Stimulated activated CD8-positive, alpha-beta memory T cell treated with anti-CD3 and anti-CD28 coated beads, Interleukin-12 subunit alpha, Interleukin-12 subunit beta, amount 100 ng/mL, for 24 hours (primary cell): Measurements from ENCODE around the gene GTPBP1.
A peak's percentile ranks its signal among the peaks of the same experiment; 100 is the strongest.

Experiments used
- DNase-seq: peaks from one replicate; pipeline ENCODE4 v3.0.0-alpha.2; 2020; ENCODE audit errors: extremely low read depth

The GTPBP1 gene

DNA sequence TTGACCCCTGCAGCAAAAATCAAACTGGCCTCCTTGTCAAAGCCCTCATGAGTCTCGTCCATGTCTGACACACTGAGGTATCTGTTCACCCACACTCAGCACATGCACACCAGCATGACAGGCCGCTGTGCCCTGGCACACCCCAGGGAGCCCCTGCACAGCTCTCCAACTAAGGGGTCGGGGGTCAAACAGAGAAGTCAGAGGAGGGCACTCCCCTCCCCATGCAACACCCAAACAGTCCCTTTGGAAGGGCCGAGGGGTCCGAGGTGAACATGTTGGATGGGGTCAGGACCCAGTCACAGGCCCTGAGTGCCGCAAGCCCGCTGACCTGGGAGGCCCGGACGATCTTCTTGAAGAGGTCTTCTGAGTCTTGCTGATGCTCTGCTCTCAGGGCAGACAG lies 35.4 kb downstream of the GTPBP1 start:
- DNase-seq: no peak

DNA sequence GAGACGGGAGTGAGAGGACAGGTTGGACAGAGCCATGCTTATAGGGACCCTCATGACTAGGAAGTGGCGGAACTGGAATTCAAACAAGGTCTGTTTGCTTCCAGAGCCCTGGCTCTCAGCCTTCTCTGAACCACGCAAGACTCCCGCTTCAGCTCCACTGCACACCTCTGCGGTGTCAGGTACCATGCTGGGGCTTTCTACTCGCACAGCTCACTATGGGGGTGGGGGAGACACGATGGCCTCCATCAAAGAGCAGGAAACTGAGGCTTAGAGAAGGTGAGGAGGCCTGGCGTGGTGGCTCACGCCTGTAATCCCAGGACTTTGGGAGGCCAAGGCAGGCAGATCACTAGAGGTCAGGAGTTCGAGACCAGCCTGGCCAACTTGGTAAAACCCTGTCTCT lies 35.8 kb downstream of the GTPBP1 start:
- DNase-seq: no peak

DNA sequence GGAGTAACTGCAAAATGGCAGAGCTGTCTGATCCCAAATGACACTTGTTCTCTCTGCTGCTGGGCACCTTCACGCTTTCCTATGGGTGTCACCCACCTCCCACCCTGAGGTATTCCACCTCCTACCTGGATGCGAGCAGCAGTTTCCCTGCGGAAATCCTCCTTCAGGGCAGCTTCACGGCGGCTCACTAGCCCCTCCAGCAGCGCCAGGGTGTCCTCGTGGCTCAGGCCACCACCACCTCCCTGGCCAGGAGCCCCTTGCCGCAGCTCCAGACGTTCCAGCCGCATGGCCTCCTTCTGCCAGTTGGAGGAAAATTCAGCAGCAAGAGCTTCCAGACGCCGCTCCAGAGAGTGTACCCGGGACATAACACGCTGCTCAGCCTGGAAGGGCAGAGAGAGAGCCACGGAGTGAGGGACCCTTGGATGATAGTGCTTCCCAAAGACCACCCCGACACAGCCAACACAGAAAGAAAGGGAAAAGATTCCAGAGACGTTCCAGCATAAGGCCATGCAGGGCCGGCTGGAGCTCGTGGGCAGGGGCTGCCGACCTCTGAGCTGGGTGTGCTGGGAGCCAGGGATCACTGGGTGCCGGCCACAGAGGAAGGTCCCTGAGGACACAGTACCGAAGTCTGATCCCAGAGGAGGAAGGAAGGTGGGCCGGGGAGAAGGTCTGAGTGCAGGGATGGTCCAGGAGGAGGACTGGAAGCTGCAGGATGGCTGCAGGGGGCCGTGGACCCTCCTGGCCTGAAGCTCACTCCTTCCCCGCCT lies 36.6 kb downstream of the GTPBP1 start:
- no peak for DNase-seq

DNA sequence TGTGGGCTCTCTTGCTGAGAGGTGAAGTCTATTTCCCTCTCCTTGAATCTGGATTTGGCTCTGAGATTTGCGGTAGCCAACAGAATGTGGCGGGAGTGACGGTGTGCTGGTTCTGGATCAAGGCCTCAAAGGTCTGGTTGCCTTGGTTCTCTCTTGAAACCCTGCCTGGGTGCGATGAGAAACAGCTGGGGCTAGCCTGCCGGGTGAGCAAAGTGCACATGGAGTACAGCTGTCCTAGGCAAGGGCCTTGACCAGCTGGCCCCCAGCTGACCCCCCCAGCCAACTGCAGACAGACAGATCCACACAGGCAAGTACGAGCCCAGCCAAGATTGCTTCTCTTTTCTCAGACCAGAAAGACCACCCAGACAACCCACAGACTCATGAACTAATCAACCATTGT lies 39.2 kb downstream of the GTPBP1 start:
- no peak for DNase-seq

DNA sequence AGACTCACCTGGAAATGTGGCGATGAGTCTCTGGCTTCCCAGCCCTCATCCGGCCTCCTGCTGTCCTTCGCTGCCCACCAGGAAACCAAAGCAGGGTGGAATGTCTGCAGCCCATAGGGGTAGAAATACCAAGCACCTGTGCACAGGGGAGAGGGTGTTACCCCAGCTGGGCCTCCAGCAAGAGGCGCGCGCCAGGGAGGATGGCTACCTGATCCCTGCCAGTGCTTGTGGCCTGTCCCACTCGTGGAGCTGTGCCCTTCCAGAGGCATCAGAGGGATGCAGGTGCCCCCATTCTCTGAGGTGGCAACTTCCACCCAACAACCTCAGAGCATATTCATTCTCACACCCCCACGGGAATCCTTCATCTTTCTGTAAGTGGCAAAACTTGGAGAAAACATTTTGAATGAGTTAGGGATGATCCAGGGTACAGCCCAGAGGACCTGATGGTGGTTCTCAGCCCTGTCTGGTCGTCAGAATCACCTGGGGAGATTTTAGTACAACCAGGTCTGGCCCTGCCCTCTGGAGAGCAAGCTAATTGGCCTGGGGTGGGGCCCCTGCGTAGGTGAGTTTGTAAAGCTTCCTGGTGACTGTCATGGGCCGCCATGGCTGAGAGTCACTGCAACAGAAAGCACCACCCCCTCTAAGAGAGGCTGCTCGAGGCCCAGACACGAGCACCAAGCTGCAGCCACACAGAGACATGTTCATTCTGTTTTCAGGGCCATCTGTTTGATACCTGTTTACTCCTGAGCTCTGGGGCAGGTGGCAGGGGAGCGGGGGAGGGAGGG lies 40.1 kb downstream of the GTPBP1 start:
- no peak for DNase-seq

DNA sequence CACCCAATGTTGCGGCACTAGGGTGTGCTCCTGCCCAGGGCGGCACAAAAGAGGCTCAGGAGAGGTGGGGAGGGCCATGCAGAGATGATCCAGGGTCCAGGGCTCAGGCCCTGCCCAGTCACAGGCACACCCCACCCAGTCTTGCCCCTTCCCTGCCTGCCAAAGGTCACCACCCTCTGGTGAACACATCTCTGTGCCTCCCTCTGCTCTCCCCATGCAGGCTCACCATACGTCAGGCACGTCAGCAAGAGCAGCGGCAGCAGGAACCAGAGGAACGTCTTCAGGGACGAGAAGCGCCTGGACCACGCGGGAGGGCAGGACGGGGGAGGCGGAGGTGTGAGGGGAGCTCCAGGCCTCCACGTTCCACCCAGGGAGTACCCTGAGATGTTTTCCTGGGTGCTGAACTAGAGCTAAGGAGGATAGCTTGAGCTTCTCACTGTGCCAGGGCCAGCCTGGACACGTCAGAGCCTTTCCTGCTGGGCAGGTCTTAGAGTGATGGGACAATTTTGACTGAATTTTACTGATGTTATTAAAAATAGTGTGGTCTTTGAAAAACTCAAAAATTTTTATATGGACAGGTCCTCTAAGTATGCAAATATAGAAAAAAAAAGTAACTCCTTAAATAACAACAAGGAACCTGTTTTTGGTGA lies 42.9 kb downstream of the GTPBP1 start:
- no peak for DNase-seq

DNA sequence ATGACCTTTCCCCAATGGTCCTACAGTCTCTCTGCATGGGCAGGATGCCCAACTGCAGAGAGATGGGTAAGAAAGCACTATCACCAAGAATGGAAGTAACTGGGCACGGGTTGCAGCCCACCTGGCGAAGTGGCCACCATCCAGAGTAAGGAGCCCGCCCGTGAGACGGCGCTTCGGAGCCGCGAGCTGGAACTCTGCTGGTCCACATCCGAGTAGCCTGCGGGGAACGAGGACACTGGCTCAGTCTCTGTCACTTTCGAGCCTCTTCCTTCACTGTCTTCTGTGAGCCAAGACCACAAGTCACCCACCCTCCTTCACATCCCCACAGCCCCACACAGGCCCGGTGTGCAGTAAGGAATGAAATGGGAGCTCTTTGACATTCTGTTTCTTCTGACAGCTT lies 44.4 kb downstream of the GTPBP1 start:
- no peak for DNase-seq

DNA sequence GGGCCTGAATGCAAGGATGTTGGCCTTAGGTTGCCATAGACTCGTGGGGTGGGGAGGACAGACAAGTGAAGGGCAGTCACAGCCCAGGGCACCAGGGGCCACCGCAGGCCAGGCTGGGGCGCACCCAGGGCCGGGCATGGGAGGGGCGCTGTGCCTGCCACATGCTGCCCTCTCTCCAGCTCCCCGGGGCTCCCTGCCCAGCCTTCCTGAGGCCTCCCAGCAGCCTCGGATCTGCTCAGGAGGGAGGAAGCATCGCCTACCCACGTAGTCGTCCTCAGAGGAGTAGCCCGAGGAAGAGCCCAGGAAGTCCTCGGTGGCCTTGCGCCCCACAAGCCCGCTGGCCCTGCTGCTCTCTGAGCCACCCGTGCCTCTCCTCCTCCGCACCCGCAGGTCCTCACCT lies 44.9 kb downstream of the GTPBP1 start:
- DNase-seq: no peak

DNA sequence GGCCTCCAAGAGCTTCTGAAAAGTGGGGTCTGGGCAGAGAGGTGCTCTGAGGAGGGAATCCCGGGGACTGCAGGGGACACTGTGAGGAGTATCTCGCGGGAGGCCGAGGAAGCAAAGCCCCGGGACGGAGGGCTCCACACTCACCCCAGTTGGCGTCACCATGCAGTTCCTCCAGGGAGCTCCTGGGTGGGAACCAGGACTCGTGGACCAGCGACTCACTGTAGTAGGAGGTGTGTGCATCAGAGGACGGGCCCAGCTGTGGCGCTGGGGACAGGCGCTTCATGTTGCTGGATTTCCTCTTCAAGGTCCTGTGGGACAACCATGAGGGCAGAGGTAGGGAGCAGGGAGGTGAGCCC lies 45.3 kb downstream of the GTPBP1 start:
- no peak for DNase-seq

DNA sequence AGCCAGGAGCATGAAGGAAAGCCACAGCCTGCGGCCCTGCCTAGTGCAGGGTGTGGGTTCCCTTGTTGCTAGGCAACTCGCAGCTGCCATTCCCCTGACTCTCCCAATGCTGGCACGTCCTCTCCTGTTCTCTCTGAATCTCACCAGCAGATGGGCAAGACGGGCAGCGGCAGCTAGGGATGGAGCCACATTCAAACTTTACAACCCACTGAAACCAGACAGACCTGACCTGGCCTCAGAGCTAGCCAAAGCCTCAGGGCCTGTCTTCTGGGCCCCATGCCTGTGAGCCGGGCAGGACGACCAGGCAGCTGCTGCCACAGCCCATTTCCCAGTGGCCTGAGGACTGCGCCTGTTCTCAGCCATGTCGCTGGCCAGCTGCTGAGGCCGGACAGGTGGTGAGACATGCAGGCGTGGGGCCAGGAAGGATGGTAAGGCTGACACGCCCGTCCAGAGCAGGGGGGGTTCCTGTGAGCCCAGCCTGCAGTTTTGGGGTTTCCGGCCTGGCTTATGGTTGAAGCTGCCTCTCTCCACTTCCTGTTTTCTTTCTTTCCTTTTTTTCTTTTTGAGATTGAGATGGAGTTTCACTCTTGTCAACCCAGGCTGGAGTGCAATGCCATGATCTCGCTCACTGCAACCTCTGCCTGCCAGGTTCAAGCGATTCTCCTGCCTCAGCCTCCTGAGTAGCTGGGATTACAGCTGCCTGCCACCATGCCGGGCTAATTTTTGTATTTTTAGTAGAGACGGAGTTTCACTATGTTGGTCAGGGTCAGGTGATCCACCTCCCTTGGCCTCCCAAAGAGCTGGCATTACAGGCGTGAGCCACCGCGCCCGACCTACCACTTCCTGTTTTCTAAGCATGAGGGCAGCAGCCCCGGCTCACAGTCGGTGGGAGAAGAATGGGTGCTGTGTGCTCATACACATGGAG lies 45.9 kb downstream of the GTPBP1 start:
- no peak for DNase-seq

DNA sequence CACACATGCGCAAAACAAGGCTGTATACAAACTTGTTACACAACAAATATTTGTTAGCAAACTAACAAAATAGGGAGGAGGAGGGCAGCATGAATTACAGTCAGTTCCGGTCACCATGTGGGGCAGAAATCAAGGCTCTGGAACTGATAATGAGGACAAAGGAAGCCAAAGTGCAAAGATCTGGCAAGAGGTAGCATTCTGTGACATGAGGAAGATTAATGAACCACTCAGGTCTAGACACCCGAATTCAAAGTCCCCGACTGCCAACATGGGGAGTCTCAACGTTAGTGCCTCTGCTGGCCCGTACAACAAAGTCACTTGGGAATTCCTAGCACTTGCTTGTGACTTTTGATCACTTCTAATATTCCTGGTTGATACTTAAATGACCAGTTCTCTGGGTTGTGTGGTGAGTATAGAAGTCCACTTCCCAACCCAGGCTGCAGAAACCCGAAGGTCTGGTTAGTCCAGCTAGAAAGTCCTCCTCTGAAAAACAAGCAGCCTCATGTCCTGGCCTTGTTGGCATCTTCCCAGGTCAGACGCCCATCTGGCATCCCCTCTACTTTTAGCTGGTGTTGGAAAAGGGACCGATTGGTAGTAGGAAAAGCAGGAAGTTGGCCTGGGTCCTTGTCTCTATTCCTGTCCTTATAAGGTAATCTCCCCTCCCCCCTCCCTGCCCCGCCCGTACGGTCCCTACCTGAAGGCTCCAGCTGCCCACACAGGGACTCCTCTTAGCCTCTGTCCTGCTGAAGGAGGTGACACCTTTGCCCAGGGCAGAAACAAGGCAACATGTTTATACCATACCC lies 48.4 kb downstream of the GTPBP1 start:
- DNase-seq: no peak

DNA sequence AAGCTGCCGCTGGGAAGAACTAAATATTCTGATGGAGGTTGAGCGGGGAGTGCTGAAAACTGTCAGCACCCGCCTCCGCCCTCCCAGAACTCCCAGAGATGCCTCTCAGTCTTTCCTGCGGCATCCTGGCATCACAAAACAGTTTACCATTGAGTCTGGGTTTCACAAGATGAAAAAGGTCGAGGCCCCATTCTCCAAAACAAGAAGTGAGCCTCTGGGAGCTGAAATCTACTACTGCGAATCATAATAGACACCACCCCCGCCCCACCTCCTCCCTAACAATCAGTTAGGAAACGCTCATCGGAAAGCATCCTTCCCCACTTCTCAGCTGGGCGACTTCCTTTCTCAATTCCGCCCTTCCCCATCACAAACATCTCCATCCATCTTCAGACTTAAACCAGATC lies 49.0 kb downstream of the GTPBP1 start:
- DNase-seq: no peak

DNA sequence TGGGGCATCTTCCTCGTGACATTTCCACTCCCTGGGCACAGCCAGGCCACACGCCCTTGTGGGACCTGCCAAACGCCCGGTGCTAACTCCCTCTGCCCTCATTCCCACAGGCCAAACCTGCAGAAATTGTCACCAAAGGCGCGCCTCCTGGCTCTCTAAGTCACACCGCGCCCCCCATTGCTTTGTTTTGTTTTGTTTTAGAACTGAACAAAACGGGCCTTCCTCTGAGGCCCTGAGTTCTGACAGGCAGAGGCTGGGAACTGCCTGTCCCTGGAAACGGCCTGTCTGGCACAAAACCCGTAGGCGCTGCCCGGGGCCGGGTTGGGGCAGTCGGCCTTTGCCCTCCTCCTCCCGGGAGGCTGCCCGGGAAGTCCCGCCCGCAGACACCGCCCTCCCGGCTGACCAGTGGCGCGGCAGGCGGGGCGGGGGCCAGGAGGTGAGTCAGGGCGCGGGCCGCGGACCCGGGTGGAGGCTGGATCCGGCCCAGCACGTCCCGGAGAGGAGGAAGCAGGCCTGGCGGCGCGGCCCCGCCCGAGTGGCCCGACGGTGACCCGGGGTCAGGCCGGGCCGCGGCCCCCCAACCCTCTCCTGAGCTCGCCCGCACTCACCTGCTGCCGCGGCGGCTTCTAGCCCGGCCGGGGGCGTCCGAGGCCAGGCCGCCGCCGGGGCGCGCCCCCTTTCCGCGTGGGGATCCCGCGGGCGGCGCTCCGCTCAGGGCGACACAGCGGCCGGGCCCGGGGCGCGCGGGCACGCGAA lies 49.6 kb downstream of the GTPBP1 start:
- no peak for DNase-seq

DNA sequence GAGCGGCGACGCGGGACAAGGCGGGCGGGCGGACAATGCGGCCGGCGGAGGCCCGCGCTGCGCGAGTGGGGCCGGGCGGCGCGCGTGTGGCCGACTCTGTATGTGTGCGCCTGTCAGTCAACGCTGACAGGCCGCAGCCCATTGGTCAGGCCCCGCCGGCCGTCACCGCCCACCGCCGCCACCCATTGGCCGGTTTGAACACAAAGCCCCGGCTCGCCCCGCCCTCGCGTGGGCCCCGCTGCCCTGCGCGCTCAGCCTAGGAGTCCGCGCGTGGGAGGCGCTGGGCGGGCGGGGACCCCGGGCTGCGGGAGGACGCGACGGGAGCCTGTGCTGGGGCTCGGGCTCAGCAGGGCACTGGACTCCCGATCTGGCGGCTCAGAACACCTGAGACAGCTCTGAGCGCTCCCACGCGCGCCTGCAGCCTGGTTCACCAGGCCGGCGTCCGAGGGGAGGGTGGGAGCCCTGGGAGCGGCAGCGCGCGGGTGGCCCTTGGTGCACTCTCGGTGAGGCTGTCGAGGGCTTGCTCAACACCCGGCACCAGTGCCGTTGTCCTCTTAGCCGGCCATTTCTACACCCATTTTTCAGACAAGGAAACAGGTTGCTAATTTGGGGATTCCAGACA lies 50.3 kb downstream of the GTPBP1 start, which contains the start of gene SUN2:
TSS of gene SUN2 (minus strand) at position 88 of the 622 bp plus-strand sequence. CDS start 3,370 bp downstream, outside the sequence.
- DNase-seq: peak; percentile 83

DNA sequence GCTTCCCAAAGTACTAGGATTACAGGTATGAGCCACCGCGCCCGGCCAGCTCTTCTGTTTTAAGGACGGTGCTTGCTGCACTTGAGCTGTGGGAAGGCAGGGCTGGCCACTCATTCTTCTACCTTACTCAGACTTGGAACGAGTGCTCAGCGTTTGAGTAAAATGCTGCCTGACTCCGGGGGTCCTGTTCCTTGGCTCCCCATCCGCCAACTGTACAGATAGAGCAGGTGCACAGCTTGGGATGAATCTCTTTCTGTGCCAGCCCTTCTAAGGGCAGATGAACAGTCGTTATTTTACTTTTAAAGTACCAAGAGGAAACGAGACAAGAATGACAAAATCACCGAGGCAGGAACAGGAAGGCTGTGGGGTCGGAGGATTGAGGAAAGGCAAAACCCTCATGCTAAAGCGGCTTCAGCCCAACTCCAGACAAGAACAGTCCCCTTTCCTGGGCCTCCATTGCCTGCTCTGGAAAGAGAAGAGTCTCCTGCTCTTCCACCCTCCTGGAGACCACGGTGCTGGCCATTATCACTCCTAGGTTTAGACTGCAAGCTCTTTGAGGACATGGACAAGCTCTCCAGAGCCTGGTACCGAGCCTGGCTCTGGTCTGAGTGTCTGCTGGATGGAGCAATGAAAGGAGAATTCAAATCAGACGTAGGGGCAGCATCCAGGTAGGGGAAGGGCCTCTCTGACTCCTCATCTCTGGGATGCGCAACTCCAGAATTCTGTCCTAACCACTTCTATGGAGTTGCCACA lies 51.1 kb downstream of the GTPBP1 start:
- DNase-seq: no peak

DNA sequence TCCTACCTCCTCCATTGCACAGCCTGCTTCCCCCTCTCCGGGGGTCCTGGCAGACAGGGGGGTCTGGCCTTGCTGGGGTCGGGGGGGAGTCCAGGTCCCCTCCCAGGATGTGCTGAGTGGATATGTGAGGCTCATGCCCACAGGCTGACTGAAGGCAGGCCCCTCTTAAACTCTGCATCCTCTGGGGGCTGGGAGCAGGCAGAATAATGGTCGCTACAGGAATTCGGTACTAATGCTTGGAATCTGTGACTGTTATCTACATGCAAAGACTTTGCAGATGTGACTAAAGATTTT lies 51.7 kb downstream of the GTPBP1 start:
- DNase-seq: no peak

DNA sequence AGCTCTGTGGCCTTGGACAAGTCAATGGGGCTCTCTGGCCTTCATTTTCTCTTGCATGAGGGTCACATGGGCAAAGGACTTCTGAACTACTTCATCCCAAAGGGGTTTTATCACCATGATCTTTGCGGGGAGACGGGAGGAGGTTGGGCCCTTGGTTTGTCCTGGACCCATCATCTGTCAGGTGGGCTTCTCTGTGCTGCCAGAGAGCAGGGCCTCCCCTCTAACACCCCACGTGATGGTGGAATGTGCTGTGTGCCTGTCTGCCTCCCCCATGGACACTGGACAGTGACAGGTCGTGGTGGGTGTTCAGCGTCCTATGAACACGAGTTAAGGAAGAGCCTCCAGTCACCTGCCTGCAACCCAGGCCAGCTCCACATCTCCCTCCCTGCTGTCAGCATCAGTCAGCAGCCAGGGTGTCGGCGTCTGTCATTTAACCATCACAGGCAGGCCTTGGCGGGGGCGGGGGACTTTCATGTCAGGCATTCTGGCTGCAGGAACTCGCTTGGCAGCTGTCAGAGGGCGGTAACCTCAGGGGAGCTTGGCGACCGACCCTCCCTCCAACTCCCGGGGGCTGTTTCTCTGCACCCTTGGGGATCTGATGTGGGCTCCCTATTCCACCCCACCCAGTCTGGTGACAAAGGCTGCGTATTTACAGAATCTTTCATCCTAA lies 52.7 kb downstream of the GTPBP1 start:
- peak; percentile 57 for DNase-seq

DNA sequence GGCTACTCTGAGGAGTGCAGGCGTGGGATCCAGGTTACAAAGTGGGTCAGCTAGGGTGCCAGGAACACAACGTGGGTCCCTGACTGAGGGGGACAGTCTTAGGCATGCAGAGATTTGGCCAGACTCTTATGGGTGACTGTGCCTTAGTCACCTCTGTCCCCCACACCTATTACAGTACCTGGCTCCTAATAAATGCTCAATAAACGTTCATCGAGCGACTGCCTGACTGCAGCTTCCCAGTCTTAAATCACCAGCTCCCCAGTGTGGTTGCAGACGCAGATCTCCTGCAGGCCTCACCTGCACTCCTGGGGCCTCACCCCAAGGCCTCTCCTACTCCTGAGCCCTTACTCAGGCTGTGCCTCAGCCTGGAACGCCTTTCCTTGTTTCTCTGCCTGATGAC lies 53.3 kb downstream of the GTPBP1 start:
- DNase-seq: no peak
